HepG2 (cell line): ENCODE measurements around the gene HYAL2. TPM values are rescaled to one million over a fixed set of nuclear protein-coding genes. Genes with fewer than 3 reads are reported as not detected.
A peak's percentile ranks its signal among the peaks of the same experiment; 100 is the strongest.

ENCODE experiments used
- CHD2 ChIP-seq: IDR thresholded peaks from 2 replicates; pipeline ENCODE4 v1.6.1; 2011; ENCODE audit warnings: low read depth, low read length, improper control_type of control experiment
- FLYWCH1 ChIP-seq: sonication (generic); formaldehyde crosslinking; IDR thresholded peaks from 2 replicates; pipeline ENCODE4 v1.8.1; 2023; ENCODE audit warnings: mild to moderate bottlenecking, missing genetic modification reagents
- FOXP1 ChIP-seq, 2 experiments: fragments of 450-650 bp in 1 of 2; IDR thresholded peaks; 2 replicates each; pipeline ENCODE4 v1.6.1; 2017 to 2018; ENCODE audit warnings: antibody characterized with exemption in 1 of 2
- GABPB1 ChIP-seq: IDR thresholded peaks from 2 replicates; pipeline ENCODE4 v1.6.1; 2016; ENCODE audit warnings: mild to moderate bottlenecking, missing genetic modification reagents, moderate library complexity, missing compliant biosample characterization
- NFIB ChIP-seq: sonication (generic); formaldehyde crosslinking; IDR thresholded peaks from 2 replicates; pipeline ENCODE4 v1.9.0; 2021; ENCODE audit warnings: missing genetic modification reagents, mild to moderate bottlenecking, borderline replicate concordance
- PHF5A ChIP-seq: IDR thresholded peaks from one replicate; pipeline ENCODE4 v1.6.1; 2018; ENCODE audit warnings: low read depth, missing genetic modification reagents; ENCODE audit not compliant: unreplicated experiment
- SNAI1 ChIP-seq: sonication (generic); formaldehyde crosslinking; IDR thresholded peaks from 2 replicates; pipeline ENCODE4 v1.5.0; 2020; ENCODE audit warnings: mild to moderate bottlenecking, missing genetic modification reagents, borderline replicate concordance
- ZBTB42 ChIP-seq: sonication (generic); formaldehyde crosslinking; IDR thresholded peaks from 2 replicates; pipeline ENCODE4 v1.5.0; 2020; ENCODE audit warnings: mild to moderate bottlenecking, missing genetic modification reagents
- ZNF552 ChIP-seq: sonication (generic); formaldehyde crosslinking; IDR thresholded peaks from 2 replicates; pipeline ENCODE4 v1.9.0; 2022; ENCODE audit warnings: missing genetic modification reagents, mild to moderate bottlenecking, borderline replicate concordance
- ZNF766 ChIP-seq: sonication (generic); formaldehyde crosslinking; IDR thresholded peaks from 2 replicates; pipeline ENCODE4 v1.5.0; 2020; ENCODE audit warnings: missing genetic modification reagents, borderline replicate concordance
- ZNF878 ChIP-seq: sonication (generic); formaldehyde crosslinking; IDR thresholded peaks from 2 replicates; pipeline ENCODE4 v1.8.1; 2023; ENCODE audit warnings: mild to moderate bottlenecking, missing genetic modification reagents, moderate library complexity
- polyA plus RNA-seq, 8 experiments: library from polyadenylated mRNA; depleted of rRNA in 3 of 8; stranded (reverse) in 7 of 8; unstranded in 1 of 8; fragments of >200 nt; fragmentation: Illumina TruSeq in 4 of 8; extraction: Trizol in 4 of 8; gene quantifications; 2 replicates each; pipeline versions ENCODE4 v1.2.1 to v1.2.3, GENCODE V29; 2011 to 2016; ENCODE audit warnings: low read depth in 4 of 8, missing spikeins in 1 of 8, mixed read lengths in 1 of 8; ENCODE audit not compliant: insufficient read depth in 1 of 8
- total RNA-seq, 5 experiments: library from RNA; depleted of rRNA; stranded (reverse); fragments of >200 nt; fragmentation: Illumina TruSeq; extraction: Trizol; gene quantifications; 2 replicates each; pipeline ENCODE4 v1.2.3, GENCODE V29; 2016; ENCODE audit warnings: low read depth in 1 of 5
- TF ChIP-seq, protein P1 (sequence below): sonication (generic); formaldehyde crosslinking; IDR thresholded peaks from 2 replicates; pipeline ENCODE4 v1.9.0; 2021; ENCODE audit warnings: missing genetic modification reagents, borderline replicate concordance
- TF ChIP-seq, protein P2 (sequence below): sonication (generic); formaldehyde crosslinking; conservative IDR thresholded peaks from 2 replicates; pipeline ENCODE4 v1.4.0; 2020; ENCODE audit warnings: mild to moderate bottlenecking, missing genetic modification reagents, moderate library complexity
- TF ChIP-seq, protein P3 (sequence below): sonication (generic); formaldehyde crosslinking; IDR thresholded peaks from 2 replicates; pipeline ENCODE4 v1.5.1; 2020; ENCODE audit warnings: mild to moderate bottlenecking, missing genetic modification reagents, moderate library complexity

Gene HYAL2
- total and polyA plus RNA-seq, 2 of the 13 experiments (the other 11 are each of a cell fraction or from before 2014, with no cell fraction given), result 76.2 to 102 TPM

DNA sequence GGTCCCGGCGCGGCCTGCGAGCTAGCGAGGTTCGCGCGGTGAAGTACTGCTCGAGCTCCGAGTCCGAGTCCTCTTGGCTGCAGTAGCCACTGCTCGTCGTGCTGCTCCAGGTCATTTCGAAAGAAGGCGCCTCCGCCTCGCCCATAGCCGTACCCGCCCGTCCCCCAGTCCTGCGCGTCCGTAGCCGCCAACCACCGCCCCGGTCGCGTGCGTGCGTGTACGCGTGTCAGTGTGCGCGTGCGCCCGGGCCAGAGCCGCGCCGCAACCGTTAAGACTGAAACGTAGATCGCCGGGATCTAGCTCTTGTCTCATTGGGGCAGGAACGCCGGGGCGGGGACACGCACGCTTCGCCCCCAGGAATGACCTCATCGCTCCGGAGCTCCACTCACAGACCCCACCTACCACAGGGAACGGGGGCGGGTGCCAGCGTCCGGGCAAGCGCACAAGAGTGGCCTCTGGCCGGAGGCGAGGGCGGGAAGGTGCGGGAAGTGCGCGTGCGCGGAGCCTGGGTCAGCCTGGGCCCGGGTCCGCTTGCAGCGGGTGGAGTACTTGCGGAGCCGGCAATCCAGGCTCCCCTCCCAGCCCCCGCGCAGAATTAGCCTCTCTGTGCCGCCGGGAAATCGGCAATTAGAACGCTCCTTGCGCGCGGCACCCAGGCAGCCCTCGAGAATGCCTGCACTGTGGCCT, 14.8 kb upstream of the HYAL2 start (continued):
- TF ChIP-seq, protein P1, sequence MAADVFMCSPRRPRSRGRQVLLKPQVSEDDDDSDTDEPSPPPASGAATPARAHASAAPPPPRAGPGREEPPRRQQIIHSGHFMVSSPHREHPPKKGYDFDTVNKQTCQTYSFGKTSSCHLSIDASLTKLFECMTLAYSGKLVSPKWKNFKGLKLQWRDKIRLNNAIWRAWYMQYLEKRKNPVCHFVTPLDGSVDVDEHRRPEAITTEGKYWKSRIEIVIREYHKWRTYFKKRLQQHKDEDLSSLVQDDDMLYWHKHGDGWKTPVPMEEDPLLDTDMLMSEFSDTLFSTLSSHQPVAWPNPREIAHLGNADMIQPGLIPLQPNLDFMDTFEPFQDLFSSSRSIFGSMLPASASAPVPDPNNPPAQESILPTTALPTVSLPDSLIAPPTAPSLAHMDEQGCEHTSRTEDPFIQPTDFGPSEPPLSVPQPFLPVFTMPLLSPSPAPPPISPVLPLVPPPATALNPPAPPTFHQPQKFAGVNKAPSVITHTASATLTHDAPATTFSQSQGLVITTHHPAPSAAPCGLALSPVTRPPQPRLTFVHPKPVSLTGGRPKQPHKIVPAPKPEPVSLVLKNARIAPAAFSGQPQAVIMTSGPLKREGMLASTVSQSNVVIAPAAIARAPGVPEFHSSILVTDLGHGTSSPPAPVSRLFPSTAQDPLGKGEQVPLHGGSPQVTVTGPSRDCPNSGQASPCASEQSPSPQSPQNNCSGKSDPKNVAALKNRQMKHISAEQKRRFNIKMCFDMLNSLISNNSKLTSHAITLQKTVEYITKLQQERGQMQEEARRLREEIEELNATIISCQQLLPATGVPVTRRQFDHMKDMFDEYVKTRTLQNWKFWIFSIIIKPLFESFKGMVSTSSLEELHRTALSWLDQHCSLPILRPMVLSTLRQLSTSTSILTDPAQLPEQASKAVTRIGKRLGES (CRISPR knock-in tag), result no peak
- TF ChIP-seq NFIB (CRISPR knock-in tag) (no peak), ZNF552 (peak; percentile 60; the same call in 1 of the 2 replicates), CHD2 (no peak; the same call in 1 of the 2 replicates), ZNF878 (CRISPR knock-in tag) (0 out of 2 replicates have a peak, but pooled peaks have one; percentile 1), PHF5A (CRISPR knock-in tag) (peak; percentile 34), ZBTB42 (peak; percentile 81; the same call in 1 of the 2 replicates), FOXP1 (IDR thresholded peaks at IDR 0.05) (no peak), FOXP1 (CRISPR knock-in tag; IDR thresholded peaks at IDR 0.05) (peak; percentile 8; the same call in 1 of the 2 replicates), GABPB1 (CRISPR knock-in tag) (peak; percentile 81), ZNF766 (CRISPR knock-in tag) (no peak), SNAI1 (CRISPR knock-in tag) (peak; percentile 77; the same call in 1 of the 2 replicates), FLYWCH1 (no peak)
- TF ChIP-seq, protein P2, sequence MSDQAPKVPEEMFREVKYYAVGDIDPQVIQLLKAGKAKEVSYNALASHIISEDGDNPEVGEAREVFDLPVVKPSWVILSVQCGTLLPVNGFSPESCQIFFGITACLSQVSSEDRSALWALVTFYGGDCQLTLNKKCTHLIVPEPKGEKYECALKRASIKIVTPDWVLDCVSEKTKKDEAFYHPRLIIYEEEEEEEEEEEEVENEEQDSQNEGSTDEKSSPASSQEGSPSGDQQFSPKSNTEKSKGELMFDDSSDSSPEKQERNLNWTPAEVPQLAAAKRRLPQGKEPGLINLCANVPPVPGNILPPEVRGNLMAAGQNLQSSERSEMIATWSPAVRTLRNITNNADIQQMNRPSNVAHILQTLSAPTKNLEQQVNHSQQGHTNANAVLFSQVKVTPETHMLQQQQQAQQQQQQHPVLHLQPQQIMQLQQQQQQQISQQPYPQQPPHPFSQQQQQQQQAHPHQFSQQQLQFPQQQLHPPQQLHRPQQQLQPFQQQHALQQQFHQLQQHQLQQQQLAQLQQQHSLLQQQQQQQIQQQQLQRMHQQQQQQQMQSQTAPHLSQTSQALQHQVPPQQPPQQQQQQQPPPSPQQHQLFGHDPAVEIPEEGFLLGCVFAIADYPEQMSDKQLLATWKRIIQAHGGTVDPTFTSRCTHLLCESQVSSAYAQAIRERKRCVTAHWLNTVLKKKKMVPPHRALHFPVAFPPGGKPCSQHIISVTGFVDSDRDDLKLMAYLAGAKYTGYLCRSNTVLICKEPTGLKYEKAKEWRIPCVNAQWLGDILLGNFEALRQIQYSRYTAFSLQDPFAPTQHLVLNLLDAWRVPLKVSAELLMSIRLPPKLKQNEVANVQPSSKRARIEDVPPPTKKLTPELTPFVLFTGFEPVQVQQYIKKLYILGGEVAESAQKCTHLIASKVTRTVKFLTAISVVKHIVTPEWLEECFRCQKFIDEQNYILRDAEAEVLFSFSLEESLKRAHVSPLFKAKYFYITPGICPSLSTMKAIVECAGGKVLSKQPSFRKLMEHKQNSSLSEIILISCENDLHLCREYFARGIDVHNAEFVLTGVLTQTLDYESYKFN, result peak; percentile 59
- TF ChIP-seq, protein P3, sequence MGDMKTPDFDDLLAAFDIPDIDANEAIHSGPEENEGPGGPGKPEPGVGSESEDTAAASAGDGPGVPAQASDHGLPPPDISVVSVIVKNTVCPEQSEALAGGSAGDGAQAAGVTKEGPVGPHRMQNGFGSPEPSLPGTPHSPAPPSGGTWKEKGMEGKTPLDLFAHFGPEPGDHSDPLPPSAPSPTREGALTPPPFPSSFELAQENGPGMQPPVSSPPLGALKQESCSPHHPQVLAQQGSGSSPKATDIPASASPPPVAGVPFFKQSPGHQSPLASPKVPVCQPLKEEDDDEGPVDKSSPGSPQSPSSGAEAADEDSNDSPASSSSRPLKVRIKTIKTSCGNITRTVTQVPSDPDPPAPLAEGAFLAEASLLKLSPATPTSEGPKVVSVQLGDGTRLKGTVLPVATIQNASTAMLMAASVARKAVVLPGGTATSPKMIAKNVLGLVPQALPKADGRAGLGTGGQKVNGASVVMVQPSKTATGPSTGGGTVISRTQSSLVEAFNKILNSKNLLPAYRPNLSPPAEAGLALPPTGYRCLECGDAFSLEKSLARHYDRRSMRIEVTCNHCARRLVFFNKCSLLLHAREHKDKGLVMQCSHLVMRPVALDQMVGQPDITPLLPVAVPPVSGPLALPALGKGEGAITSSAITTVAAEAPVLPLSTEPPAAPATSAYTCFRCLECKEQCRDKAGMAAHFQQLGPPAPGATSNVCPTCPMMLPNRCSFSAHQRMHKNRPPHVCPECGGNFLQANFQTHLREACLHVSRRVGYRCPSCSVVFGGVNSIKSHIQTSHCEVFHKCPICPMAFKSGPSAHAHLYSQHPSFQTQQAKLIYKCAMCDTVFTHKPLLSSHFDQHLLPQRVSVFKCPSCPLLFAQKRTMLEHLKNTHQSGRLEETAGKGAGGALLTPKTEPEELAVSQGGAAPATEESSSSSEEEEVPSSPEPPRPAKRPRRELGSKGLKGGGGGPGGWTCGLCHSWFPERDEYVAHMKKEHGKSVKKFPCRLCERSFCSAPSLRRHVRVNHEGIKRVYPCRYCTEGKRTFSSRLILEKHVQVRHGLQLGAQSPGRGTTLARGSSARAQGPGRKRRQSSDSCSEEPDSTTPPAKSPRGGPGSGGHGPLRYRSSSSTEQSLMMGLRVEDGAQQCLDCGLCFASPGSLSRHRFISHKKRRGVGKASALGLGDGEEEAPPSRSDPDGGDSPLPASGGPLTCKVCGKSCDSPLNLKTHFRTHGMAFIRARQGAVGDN, result peak; percentile 98
